ENCODE results near the gene LIN28A. TPM values are rescaled to one million over a fixed set of nuclear protein-coding genes. Genes with fewer than 3 reads are reported as not detected.

LIN28A gene
- total RNA-seq, 6 experiments from 2014 or later, result 0.09 TPM; not detected in 5

GRCh38 chr1:26364956-26365355 lies 45.7 kb upstream of the LIN28A start:
- no peaks in the 10 kb centered on the region for H3K9me3 ChIP-seq
- no peak for ATAC-seq
- no peaks in the 10 kb centered on the region for H3K27me3 ChIP-seq
- H3K27ac ChIP-seq, result no peak overlapping the region
- TF ChIP-seq POLR2A (IDR thresholded peaks at IDR 0.05) (no peak), CTCF (IDR thresholded peaks at IDR 0.05) (no peak)
- intact Hi-C loops (cut with DNase I), result loop anchor here (10.0 kb wide), 2 partner anchors 70 to 80 kb away; partner anchors contain the start of gene SH3BGRL3 (in 1 of the 2)
- DNase-seq, result no peak
- H3K4me1 ChIP-seq, result no peaks in the 10 kb centered on the region
- WGBS (ENCODE audit: insufficient coverage, low coverage, low lambda C conversion rate, missing lambda C conversion rate), result 52% methylated on average over 7 of the region's 9 CpGs
- H3K4me3 ChIP-seq, result no peak overlapping the region
- no peaks in the 10 kb centered on the region for H3K36me3 ChIP-seq

GRCh38 chr1:26367441-26367840 lies 43.2 kb upstream of the LIN28A start:
- intact Hi-C loops (cut with DNase I), result loop anchor here (10.0 kb wide), 2 partner anchors 73 to 83 kb away; partner anchors contain the start of gene SH3BGRL3 (in 1 of the 2)
- ATAC-seq, result no peak
- TF ChIP-seq POLR2A (IDR thresholded peaks at IDR 0.05) (no peak), CTCF (IDR thresholded peaks at IDR 0.05) (no peak)
- Histone ChIP-seq H3K27ac (no peak overlapping the region), H3K4me1 (no peaks in the 10 kb centered on the region), H3K27me3 (no peaks in the 10 kb centered on the region), H3K36me3 (no peaks in the 10 kb centered on the region), H3K9me3 (no peaks in the 10 kb centered on the region), H3K4me3 (no peak overlapping the region)
- DNase-seq, result no peak
- 85% methylated on average over 3 of the region's 6 CpGs for WGBS (ENCODE audit: insufficient coverage, low coverage, low lambda C conversion rate, missing lambda C conversion rate)

GRCh38 chr1:26368006-26368405 lies 42.6 kb upstream of the LIN28A start:
- intact Hi-C loops (cut with DNase I), result loop anchor here (10.0 kb wide), 2 partner anchors 73 to 83 kb away; partner anchors contain the start of gene SH3BGRL3 (in 1 of the 2)
- Histone ChIP-seq H3K4me3 (no peak overlapping the region), H3K36me3 (no peaks in the 10 kb centered on the region), H3K27ac (no peak overlapping the region), H3K4me1 (no peaks in the 10 kb centered on the region), H3K27me3 (no peaks in the 10 kb centered on the region), H3K9me3 (no peaks in the 10 kb centered on the region)
- DNase-seq (no peak), ATAC-seq (no peak)
- no peak for TF ChIP-seq POLR2A (IDR thresholded peaks at IDR 0.05)
- TF ChIP-seq CTCF (IDR thresholded peaks at IDR 0.05), result no peak
- WGBS (ENCODE audit: insufficient coverage, low coverage, low lambda C conversion rate, missing lambda C conversion rate), result 100% methylated on average over 1 of the region's 4 CpGs

GRCh38 chr1:26368486-26368885 lies 42.1 kb upstream of the LIN28A start:
- H3K27me3 ChIP-seq, result no peaks in the 10 kb centered on the region
- no peak for TF ChIP-seq CTCF (IDR thresholded peaks at IDR 0.05)
- no peak for TF ChIP-seq POLR2A (IDR thresholded peaks at IDR 0.05)
- no peaks in the 10 kb centered on the region for H3K36me3 ChIP-seq
- no peak overlapping the region for H3K27ac ChIP-seq
- no peak overlapping the region for H3K4me3 ChIP-seq
- intact Hi-C loops (cut with DNase I), result loop anchor here (10.0 kb wide), 2 partner anchors 74 to 84 kb away; partner anchors contain the start of gene SH3BGRL3 (in 1 of the 2)
- WGBS (ENCODE audit: insufficient coverage, low coverage, low lambda C conversion rate, missing lambda C conversion rate), result 90% methylated on average over 3 of the region's 3 CpGs
- DNase-seq, result no peak
- no peaks in the 10 kb centered on the region for H3K4me1 ChIP-seq
- ATAC-seq, result no peak
- no peaks in the 10 kb centered on the region for H3K9me3 ChIP-seq

All from right lobe of liver (tissue), 6 donors.